ENCODE measurements around the gene RPP30. TPM values are rescaled to one million over a fixed set of nuclear protein-coding genes. Genes with fewer than 3 reads are reported as not detected.
A peak's percentile ranks its signal among the peaks of the same experiment; 100 is the strongest.

The RPP30 gene
- total and polyA plus RNA-seq, 4 donors = 11.2 to 22.6 (median 13.0) TPM

DNA sequence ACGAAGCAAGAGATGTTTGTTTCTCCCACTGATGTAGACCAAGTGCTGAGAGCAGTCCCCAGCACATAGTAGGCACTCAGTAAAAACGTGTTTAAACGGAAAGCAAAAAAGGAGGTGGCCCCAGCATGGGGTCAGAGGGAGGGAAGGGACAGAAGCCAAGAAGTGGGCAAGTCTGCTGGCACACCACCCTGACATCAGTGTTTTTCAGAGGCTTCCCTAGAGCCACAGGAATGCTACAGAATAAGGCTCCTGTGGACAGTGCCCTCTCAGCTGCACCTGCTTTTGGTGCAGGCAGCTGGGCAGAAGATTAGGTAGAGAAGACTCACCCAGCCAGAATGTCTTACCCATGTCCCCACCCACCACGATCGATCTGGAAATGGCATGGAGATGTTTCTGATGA is 57.4 kb downstream of the RPP30 start:
- no peak overlapping the region for H3K9ac ChIP-seq (ENCODE audit: low read depth in 1 of 2, low read length in 2 of 2)
- TF ChIP-seq, protein P1, sequence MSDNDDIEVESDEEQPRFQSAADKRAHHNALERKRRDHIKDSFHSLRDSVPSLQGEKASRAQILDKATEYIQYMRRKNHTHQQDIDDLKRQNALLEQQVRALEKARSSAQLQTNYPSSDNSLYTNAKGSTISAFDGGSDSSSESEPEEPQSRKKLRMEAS (IDR thresholded peaks at IDR 0.05) = no peak
- no peak for TF ChIP-seq SP1 (IDR thresholded peaks at IDR 0.05)
- TF ChIP-seq, protein P2, sequence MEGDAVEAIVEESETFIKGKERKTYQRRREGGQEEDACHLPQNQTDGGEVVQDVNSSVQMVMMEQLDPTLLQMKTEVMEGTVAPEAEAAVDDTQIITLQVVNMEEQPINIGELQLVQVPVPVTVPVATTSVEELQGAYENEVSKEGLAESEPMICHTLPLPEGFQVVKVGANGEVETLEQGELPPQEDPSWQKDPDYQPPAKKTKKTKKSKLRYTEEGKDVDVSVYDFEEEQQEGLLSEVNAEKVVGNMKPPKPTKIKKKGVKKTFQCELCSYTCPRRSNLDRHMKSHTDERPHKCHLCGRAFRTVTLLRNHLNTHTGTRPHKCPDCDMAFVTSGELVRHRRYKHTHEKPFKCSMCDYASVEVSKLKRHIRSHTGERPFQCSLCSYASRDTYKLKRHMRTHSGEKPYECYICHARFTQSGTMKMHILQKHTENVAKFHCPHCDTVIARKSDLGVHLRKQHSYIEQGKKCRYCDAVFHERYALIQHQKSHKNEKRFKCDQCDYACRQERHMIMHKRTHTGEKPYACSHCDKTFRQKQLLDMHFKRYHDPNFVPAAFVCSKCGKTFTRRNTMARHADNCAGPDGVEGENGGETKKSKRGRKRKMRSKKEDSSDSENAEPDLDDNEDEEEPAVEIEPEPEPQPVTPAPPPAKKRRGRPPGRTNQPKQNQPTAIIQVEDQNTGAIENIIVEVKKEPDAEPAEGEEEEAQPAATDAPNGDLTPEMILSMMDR (IDR thresholded peaks at IDR 0.05; ENCODE audit: low read depth, low read length, missing input control) = no peak
- TF ChIP-seq YY1 (IDR thresholded peaks at IDR 0.05) = no peak
- TF ChIP-seq FOXA1 (IDR thresholded peaks at IDR 0.05) = no peak
- no peak for TF ChIP-seq TAF1 (conservative IDR thresholded peaks at IDR 0.05)
- TF ChIP-seq RXRA (IDR thresholded peaks at IDR 0.05) = no peak
- TF ChIP-seq, protein P3, sequence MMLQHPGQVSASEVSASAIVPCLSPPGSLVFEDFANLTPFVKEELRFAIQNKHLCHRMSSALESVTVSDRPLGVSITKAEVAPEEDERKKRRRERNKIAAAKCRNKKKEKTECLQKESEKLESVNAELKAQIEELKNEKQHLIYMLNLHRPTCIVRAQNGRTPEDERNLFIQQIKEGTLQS (IDR thresholded peaks at IDR 0.05) = no peak
- TF ChIP-seq, protein P4, sequence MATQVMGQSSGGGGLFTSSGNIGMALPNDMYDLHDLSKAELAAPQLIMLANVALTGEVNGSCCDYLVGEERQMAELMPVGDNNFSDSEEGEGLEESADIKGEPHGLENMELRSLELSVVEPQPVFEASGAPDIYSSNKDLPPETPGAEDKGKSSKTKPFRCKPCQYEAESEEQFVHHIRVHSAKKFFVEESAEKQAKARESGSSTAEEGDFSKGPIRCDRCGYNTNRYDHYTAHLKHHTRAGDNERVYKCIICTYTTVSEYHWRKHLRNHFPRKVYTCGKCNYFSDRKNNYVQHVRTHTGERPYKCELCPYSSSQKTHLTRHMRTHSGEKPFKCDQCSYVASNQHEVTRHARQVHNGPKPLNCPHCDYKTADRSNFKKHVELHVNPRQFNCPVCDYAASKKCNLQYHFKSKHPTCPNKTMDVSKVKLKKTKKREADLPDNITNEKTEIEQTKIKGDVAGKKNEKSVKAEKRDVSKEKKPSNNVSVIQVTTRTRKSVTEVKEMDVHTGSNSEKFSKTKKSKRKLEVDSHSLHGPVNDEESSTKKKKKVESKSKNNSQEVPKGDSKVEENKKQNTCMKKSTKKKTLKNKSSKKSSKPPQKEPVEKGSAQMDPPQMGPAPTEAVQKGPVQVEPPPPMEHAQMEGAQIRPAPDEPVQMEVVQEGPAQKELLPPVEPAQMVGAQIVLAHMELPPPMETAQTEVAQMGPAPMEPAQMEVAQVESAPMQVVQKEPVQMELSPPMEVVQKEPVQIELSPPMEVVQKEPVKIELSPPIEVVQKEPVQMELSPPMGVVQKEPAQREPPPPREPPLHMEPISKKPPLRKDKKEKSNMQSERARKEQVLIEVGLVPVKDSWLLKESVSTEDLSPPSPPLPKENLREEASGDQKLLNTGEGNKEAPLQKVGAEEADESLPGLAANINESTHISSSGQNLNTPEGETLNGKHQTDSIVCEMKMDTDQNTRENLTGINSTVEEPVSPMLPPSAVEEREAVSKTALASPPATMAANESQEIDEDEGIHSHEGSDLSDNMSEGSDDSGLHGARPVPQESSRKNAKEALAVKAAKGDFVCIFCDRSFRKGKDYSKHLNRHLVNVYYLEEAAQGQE (IDR thresholded peaks at IDR 0.05) = no peak
- TF ChIP-seq, protein P5, sequence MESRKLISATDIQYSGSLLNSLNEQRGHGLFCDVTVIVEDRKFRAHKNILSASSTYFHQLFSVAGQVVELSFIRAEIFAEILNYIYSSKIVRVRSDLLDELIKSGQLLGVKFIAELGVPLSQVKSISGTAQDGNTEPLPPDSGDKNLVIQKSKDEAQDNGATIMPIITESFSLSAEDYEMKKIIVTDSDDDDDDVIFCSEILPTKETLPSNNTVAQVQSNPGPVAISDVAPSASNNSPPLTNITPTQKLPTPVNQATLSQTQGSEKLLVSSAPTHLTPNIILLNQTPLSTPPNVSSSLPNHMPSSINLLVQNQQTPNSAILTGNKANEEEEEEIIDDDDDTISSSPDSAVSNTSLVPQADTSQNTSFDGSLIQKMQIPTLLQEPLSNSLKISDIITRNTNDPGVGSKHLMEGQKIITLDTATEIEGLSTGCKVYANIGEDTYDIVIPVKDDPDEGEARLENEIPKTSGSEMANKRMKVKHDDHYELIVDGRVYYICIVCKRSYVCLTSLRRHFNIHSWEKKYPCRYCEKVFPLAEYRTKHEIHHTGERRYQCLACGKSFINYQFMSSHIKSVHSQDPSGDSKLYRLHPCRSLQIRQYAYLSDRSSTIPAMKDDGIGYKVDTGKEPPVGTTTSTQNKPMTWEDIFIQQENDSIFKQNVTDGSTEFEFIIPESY (IDR thresholded peaks at IDR 0.05) = no peak
- TF ChIP-seq RAD21 (IDR thresholded peaks at IDR 0.05) = no peak
- TF ChIP-seq NR2F2 (IDR thresholded peaks at IDR 0.05) = no peak
- TF ChIP-seq FOXA2 (IDR thresholded peaks at IDR 0.05) = no peak
- TF ChIP-seq JUND (IDR thresholded peaks at IDR 0.05) = no peak

DNA sequence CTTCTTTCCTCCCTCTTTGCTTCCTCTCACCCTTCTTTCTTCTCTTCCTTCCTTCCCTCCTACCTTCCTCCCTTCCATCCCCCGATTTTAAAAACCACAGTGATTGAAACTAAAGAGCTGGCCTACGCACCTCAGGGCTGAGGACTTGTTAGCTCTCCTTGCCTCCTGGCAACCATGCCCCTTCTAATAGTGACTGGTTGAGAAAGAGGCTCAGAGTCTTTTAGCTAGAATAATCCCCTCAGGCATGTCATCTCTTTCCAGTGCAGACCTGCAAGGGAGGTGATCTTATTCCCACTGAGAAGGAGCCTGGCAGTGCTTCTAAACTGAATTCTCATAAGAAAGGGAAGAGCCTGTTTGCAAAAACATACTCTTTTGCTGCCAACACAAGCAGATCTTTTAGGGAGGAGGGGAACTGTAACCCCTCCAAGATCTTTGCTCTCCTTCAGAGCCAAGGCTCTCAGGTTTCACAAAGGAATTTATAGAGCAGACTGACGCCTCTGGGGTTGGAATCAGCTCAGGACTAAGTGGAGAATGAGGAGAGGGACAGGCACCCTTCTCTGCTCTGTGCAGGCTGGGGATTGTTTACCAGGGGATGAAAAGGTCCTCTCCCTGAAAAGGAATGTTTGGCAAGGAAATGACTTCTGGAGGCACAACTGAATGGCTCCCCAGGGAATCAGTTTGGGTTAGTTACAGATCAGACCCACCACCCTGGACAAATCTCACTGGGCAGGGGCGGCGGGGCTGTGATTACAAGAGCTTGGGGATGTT is 58.5 kb downstream of the RPP30 start:
- no peaks in the 10 kb centered on the region for H3K36me3 ChIP-seq (ENCODE audit: control insufficient read depth in 4 of 4, insufficient read depth in 3 of 4, low read depth in 1 of 4, low read length in 3 of 4)
- 65% methylated on average over 5 of the region's 5 CpGs for WGBS
- peaks cover 0 to 3% (median 0%) of the 10 kb centered on the region in 4 donors for H3K4me1 ChIP-seq (ENCODE audit: control insufficient read depth in 4 of 4, insufficient read depth in 4 of 4, low read length in 3 of 4)
- TF ChIP-seq NR2F2 (IDR thresholded peaks at IDR 0.05) = no peak
- TF ChIP-seq RXRA (IDR thresholded peaks at IDR 0.05) = no peak
- TF ChIP-seq, protein P1 (IDR thresholded peaks at IDR 0.05) = no peak
- no peak for TF ChIP-seq FOXA1 (IDR thresholded peaks at IDR 0.05)
- no peak for TF ChIP-seq TAF1 (conservative IDR thresholded peaks at IDR 0.05)
- TF ChIP-seq, protein P5 (IDR thresholded peaks at IDR 0.05) = no peak
- peak overlapping the region in 1 of 2 donors; percentile 50 for H3K27ac ChIP-seq (ENCODE audit: low read depth in 1 of 2, low read length in 2 of 2)
- no peak overlapping the region for H3K9ac ChIP-seq (ENCODE audit: low read depth in 1 of 2, low read length in 2 of 2)
- H3K4me3 ChIP-seq (ENCODE audit: low read depth in 1 of 3, low read length in 3 of 3) = no peak overlapping the region
- H3K27me3 ChIP-seq (ENCODE audit: control insufficient read depth in 4 of 4, insufficient read depth in 4 of 4, low read length in 3 of 4) = no peaks in the 10 kb centered on the region
- H3K9me3 ChIP-seq (ENCODE audit: control insufficient read depth in 4 of 4, low read length in 3 of 4) = no peaks in the 10 kb centered on the region
- no peak for DNase-seq (ENCODE audit: low spot score)

More for the DNA sequence above, 57.4 kb downstream of the RPP30 start:
- no peaks in the 10 kb centered on the region for H3K27me3 ChIP-seq (ENCODE audit: control insufficient read depth in 4 of 4, insufficient read depth in 4 of 4, low read length in 3 of 4)
- H3K36me3 ChIP-seq (ENCODE audit: control insufficient read depth in 4 of 4, insufficient read depth in 3 of 4, low read depth in 1 of 4, low read length in 3 of 4) = no peaks in the 10 kb centered on the region
- no peak overlapping the region for H3K27ac ChIP-seq (ENCODE audit: low read depth in 1 of 2, low read length in 2 of 2)
- H3K4me3 ChIP-seq (ENCODE audit: low read depth in 1 of 3, low read length in 3 of 3) = no peak overlapping the region
- 68% methylated on average over 5 of the region's 5 CpGs for WGBS
- no peaks in the 10 kb centered on the region for H3K9me3 ChIP-seq (ENCODE audit: control insufficient read depth in 4 of 4, low read length in 3 of 4)
- no peak for DNase-seq (ENCODE audit: low spot score)
- peaks cover 0 to 3% (median 0%) of the 10 kb centered on the region in 4 donors for H3K4me1 ChIP-seq (ENCODE audit: control insufficient read depth in 4 of 4, insufficient read depth in 4 of 4, low read length in 3 of 4)

Measured in liver (tissue), 9 donors.